ENCODE measurements around the gene USPL1. TPM values are rescaled to one million over a fixed set of nuclear protein-coding genes. Genes with fewer than 3 reads are reported as not detected.
"Not testable (repeated sequence)": the region's sequence is repeated elsewhere in the genome, so short reads cannot be mapped to it uniquely, and the experiment has no call there.

USPL1 gene
- total and polyA plus RNA-seq, 11 donors: 4.5 to 14.3 (median 10.1) TPM

DNA sequence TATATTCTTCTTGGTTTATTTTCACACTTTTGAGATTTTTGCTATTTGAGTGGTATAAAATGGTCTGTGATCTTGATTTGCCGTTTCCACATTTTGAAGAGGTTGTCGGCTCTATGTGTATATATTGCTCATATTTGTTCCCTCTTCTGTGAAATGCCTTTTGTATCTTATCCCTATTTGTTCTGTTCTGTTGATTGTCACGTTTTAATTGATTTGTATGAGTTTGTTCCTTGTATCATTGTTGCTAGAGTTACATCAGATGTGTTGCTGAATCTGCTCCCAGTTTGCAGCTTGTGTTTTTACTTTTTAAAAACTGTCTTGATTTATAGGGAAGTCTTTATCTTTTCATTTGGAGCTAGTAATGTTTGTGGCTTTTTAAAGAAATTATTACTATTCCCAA, 17.1 kb downstream of the USPL1 start:
- Histone ChIP-seq H3K27me3 (no peaks in the 10 kb centered on the region), H3K4me1 (peaks cover 0 to 22% (median 10%) of the 10 kb centered on the region in 12 donors), H3K9me3 (peaks cover 0 to 4% (median 0%) of the 10 kb centered on the region in 12 donors), H3K27ac (no peak overlapping the region), H3K36me3 (peaks cover 0 to 89% (median 56%) of the 10 kb centered on the region in 9 donors), H3K4me3 (no peak overlapping the region)
- no peak for DNase-seq
- WGBS, 4 donors: 85 to 91% (median 89%) methylated on average over 3 of the region's 3 CpGs
- intact Hi-C loops (cut with DNase I): no loop called here
- no peak for ATAC-seq
- TF ChIP-seq POLR2A (IDR thresholded peaks at IDR 0.05) (no peak), CTCF (IDR thresholded peaks at IDR 0.05) (no peak)

DNA sequence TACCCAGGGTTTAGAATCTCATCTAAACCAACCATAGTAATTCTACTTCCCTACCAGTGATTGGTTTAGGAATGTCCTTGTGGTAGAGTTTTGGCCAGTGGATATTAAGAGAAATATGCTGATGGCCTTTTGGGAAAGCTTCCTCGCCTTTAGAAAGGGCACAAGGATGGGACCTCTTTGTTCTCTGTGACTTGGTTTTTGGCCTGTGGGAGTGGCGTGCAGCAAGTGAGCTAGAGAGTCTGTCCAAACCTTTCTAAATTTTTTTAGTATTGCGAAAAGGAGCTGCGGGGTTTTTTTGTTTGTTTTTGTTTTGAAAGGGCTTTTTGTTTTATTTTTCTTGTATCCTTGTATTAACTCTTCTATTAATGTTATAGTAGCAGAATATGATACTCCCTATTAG, 20.6 kb downstream of the USPL1 start:
- WGBS, 4 donors: 86 to 92% (median 89%) methylated on average over 4 of the region's 4 CpGs
- Histone ChIP-seq H3K27ac (no peak overlapping the region), H3K9me3 (peaks cover 0 to 4% (median 0%) of the 10 kb centered on the region in 12 donors), H3K36me3 (peaks cover 0 to 79% (median 56%) of the 10 kb centered on the region in 9 donors), H3K4me3 (no peak overlapping the region), H3K27me3 (no peaks in the 10 kb centered on the region), H3K4me1 (peaks cover 0 to 24% (median 9%) of the 10 kb centered on the region in 12 donors)
- no peak for DNase-seq
- no peak for ATAC-seq
- TF ChIP-seq CTCF (IDR thresholded peaks at IDR 0.05) (no peak), POLR2A (IDR thresholded peaks at IDR 0.05) (no peak)
- intact Hi-C loops (cut with DNase I): no loop called here

DNA sequence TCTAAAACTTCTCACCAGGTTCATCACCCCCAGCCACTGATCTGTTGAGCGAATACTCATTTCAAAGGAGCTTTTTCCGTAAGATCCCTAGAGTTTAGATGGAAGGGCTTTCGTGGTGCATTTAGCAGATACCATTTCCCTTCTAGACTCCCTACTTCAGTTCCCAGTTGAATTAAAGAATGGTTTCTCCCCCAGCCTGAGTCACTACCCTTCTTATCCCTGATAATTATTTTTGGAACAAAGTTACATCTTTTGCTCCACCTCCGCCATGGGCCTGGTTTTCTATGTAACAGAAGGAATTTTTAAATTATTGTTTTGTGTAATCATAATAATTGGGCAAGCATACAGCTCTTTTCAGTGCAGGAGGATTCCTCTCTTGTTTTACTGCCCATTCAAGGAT, 22.0 kb downstream of the USPL1 start:
- DNase-seq: no peak
- ATAC-seq: peak in 1 of 4 donors; percentile 59
- no peaks in the 10 kb centered on the region for H3K27me3 ChIP-seq
- H3K27ac ChIP-seq: no peak overlapping the region
- TF ChIP-seq CTCF (IDR thresholded peaks at IDR 0.05) (no peak), POLR2A (IDR thresholded peaks at IDR 0.05) (no peak)
- peaks cover 0 to 79% (median 59%) of the 10 kb centered on the region in 9 donors for H3K36me3 ChIP-seq
- intact Hi-C loops (cut with DNase I): no loop called here
- 74 to 83% (median 79%) methylated on average over 4 of the region's 4 CpGs for WGBS, 4 donors
- peaks cover 0 to 24% (median 10%) of the 10 kb centered on the region in 12 donors for H3K4me1 ChIP-seq
- peaks cover 0 to under 1% (median 0%) of the 10 kb centered on the region in 12 donors for H3K9me3 ChIP-seq
- H3K4me3 ChIP-seq: no peak overlapping the region

DNA sequence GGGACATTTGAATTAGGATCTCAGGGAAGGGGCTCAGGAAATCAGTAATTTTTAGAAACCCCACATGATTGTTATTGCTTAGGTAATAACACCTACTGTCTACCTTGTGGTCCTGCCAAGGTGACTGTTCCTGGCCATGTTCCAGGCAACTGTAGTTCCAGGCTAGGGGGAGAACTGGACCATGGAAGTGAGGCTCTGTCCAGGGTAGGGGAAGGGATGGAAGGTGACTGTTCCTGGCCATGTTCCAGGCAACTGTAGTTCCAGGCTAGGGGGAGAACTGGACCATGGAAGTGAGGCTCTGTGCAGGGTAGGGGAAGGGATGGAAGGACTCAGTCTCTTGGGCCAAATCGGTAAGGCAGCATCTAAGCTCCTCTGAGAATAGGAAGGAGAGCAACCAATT, 23.5 kb downstream of the USPL1 start:
- H3K27me3 ChIP-seq; H3K27ac ChIP-seq; intact Hi-C loops (cut with DNase I); H3K4me3 ChIP-seq; H3K9me3 ChIP-seq: not testable (repeated sequence)
- peaks cover 0 to 30% (median 10%) of the 10 kb centered on the region in 12 donors for H3K4me1 ChIP-seq
- peak in 3 of 4 donors; percentile 27 to 49 (median 42) for ATAC-seq
- peaks cover 0 to 84% (median 65%) of the 10 kb centered on the region in 9 donors for H3K36me3 ChIP-seq
- DNase-seq: peak in 1 of 5 donors; percentile 36
- WGBS, 4 donors: 78 to 93% (median 87%) methylated on average over 1 of the region's 1 CpG

GRCh38 chr13:30645629-30646028, 27.9 kb downstream of the USPL1 start:
- peak in 2 of 4 donors; percentile 39 to 59 for ATAC-seq

More at GRCh38 chr13:30645629-30646028, 27.9 kb downstream of the USPL1 start:
- no peak overlapping the region for H3K27ac ChIP-seq
- DNase-seq: no peak
- TF ChIP-seq POLR2A (IDR thresholded peaks at IDR 0.05): no peak
- no peak for TF ChIP-seq CTCF (IDR thresholded peaks at IDR 0.05)
- no peaks in the 10 kb centered on the region for H3K9me3 ChIP-seq
- peaks cover 0 to 24% (median 7%) of the 10 kb centered on the region in 12 donors for H3K4me1 ChIP-seq
- peaks cover 0 to 96% (median 88%) of the 10 kb centered on the region in 9 donors for H3K36me3 ChIP-seq
- no peak overlapping the region for H3K4me3 ChIP-seq
- intact Hi-C loops (cut with DNase I): no loop called here
- H3K27me3 ChIP-seq: no peaks in the 10 kb centered on the region
